Measurements from ENCODE around the gene JPH4. TPM values are rescaled to one million over a fixed set of nuclear protein-coding genes. Genes with fewer than 3 reads are reported as not detected.

Gene JPH4
- total RNA-seq (2014; rRNA removed; shearing (Covaris generic); ENCODE audit: low replicate concordance), result not detected in 2 replicates

GRCh38 chr14:23578560-23579310, at the start of gene JPH4:
Gene JPH4, minus strand, starts transcription at chr14:23578790. Its CDS starts 1,337 bp downstream, at chr14:23577453.
- in situ Hi-C loops (cut with HindIII; ENCODE audit: low pct_unique_long_range_greater_than_20kb, low sequenced_read_pairs), result no loop called here
- DNase-seq (ENCODE audit: low read depth), result no peak

- in situ Hi-C loops (cut with HindIII; ENCODE audit: low pct_unique_long_range_greater_than_20kb, low sequenced_read_pairs), result no loop called here
- no peak for DNase-seq (ENCODE audit: low read depth)
These were observed 49.4 kb upstream of the JPH4 start for GRCh38 chr14:23627961-23628360.

GRCh38 chr14:23626946-23627345, 48.4 kb upstream of the JPH4 start:
- in situ Hi-C loops (cut with HindIII; ENCODE audit: low pct_unique_long_range_greater_than_20kb, low sequenced_read_pairs), result no loop called here

GRCh38 chr14:23624830-23625404, 46.3 kb upstream of the JPH4 start:
- DNase-seq (ENCODE audit: low read depth), result no peak
- in situ Hi-C loops (cut with HindIII; ENCODE audit: low pct_unique_long_range_greater_than_20kb, low sequenced_read_pairs), result no loop called here

More at GRCh38 chr14:23626946-23627345, 48.4 kb upstream of the JPH4 start:
- no peak for DNase-seq (ENCODE audit: low read depth)

GRCh38 chr14:23623962-23624361, 45.4 kb upstream of the JPH4 start:
- no peak for DNase-seq (ENCODE audit: low read depth)
- in situ Hi-C loops (cut with HindIII; ENCODE audit: low pct_unique_long_range_greater_than_20kb, low sequenced_read_pairs), result no loop called here

- DNase-seq (ENCODE audit: low read depth), result no peak
- in situ Hi-C loops (cut with HindIII; ENCODE audit: low pct_unique_long_range_greater_than_20kb, low sequenced_read_pairs), result no loop called here
These were observed 44.4 kb upstream of the JPH4 start for GRCh38 chr14:23622990-23623389.

- no peak for DNase-seq (ENCODE audit: low read depth)
- in situ Hi-C loops (cut with HindIII; ENCODE audit: low pct_unique_long_range_greater_than_20kb, low sequenced_read_pairs), result no loop called here
These were observed 43.5 kb upstream of the JPH4 start for GRCh38 chr14:23621932-23622730.

- no peak for DNase-seq (ENCODE audit: low read depth)
- in situ Hi-C loops (cut with HindIII; ENCODE audit: low pct_unique_long_range_greater_than_20kb, low sequenced_read_pairs), result no loop called here
These were observed 42.8 kb upstream of the JPH4 start for GRCh38 chr14:23621204-23621931.

- DNase-seq (ENCODE audit: low read depth), result no peak
- in situ Hi-C loops (cut with HindIII; ENCODE audit: low pct_unique_long_range_greater_than_20kb, low sequenced_read_pairs), result no loop called here
These were observed 41.6 kb upstream of the JPH4 start for GRCh38 chr14:23620177-23620702.

- in situ Hi-C loops (cut with HindIII; ENCODE audit: low pct_unique_long_range_greater_than_20kb, low sequenced_read_pairs), result no loop called here
- no peak for DNase-seq (ENCODE audit: low read depth)
These were observed 39.9 kb upstream of the JPH4 start for GRCh38 chr14:23618415-23618988.

- in situ Hi-C loops (cut with HindIII; ENCODE audit: low pct_unique_long_range_greater_than_20kb, low sequenced_read_pairs), result no loop called here
- no peak for DNase-seq (ENCODE audit: low read depth)
These were observed 38.9 kb upstream of the JPH4 start for GRCh38 chr14:23617539-23617938.

- in situ Hi-C loops (cut with HindIII; ENCODE audit: low pct_unique_long_range_greater_than_20kb, low sequenced_read_pairs), result no loop called here
- DNase-seq (ENCODE audit: low read depth), result no peak
These were observed 37.3 kb upstream of the JPH4 start for GRCh38 chr14:23615856-23616255.

GRCh38 chr14:23614395-23614828, 35.8 kb upstream of the JPH4 start:
- in situ Hi-C loops (cut with HindIII; ENCODE audit: low pct_unique_long_range_greater_than_20kb, low sequenced_read_pairs), result no loop called here
- no peak for DNase-seq (ENCODE audit: low read depth)

GRCh38 chr14:23613242-23614070, 34.9 kb upstream of the JPH4 start:
- in situ Hi-C loops (cut with HindIII; ENCODE audit: low pct_unique_long_range_greater_than_20kb, low sequenced_read_pairs), result no loop called here
- DNase-seq (ENCODE audit: low read depth), result no peak

GRCh38 chr14:23612802-23613201, 34.2 kb upstream of the JPH4 start:
- in situ Hi-C loops (cut with HindIII; ENCODE audit: low pct_unique_long_range_greater_than_20kb, low sequenced_read_pairs), result no loop called here
- DNase-seq (ENCODE audit: low read depth), result no peak

- no peak for DNase-seq (ENCODE audit: low read depth)
- in situ Hi-C loops (cut with HindIII; ENCODE audit: low pct_unique_long_range_greater_than_20kb, low sequenced_read_pairs), result no loop called here
These were observed 33.8 kb upstream of the JPH4 start for GRCh38 chr14:23612354-23612732.

- in situ Hi-C loops (cut with HindIII; ENCODE audit: low pct_unique_long_range_greater_than_20kb, low sequenced_read_pairs), result no loop called here
- no peak for DNase-seq (ENCODE audit: low read depth)
These were observed 32.3 kb upstream of the JPH4 start for GRCh38 chr14:23610815-23611289.
